ENCODE measurements around the gene GPBP1L1. TPM values are rescaled to one million over a fixed set of nuclear protein-coding genes. Genes with fewer than 3 reads are reported as not detected.

The GPBP1L1 gene
- total and polyA plus RNA-seq, 2 experiments from 2014 or later: 67.9 to 95.8 TPM

- H3K4me2 ChIP-seq: no peak overlapping the region
- peaks cover 100% of the 10 kb centered on the region for H3K79me2 ChIP-seq
- 88% methylated on average over 8 of the region's 8 CpGs for WGBS (ENCODE audit: low lambda C conversion rate, missing lambda C conversion rate)
- no peaks in the 10 kb centered on the region for H3K27me3 ChIP-seq
- peaks cover 14% of the 10 kb centered on the region for H3K4me1 ChIP-seq (ENCODE audit: insufficient read depth)
- peaks cover 95% of the 10 kb centered on the region for H4K20me1 ChIP-seq (ENCODE audit: insufficient read depth, poor library complexity, severe bottlenecking)
- no peak overlapping the region for H3K4me3 ChIP-seq
- no peak overlapping the region for H2AFZ ChIP-seq
- TF ChIP-seq EZH2 (IDR thresholded peaks at IDR 0.05; ENCODE audit: borderline replicate concordance) (no peak), EZH2phosphoT487 (IDR thresholded peaks at IDR 0.05; ENCODE audit: low read depth, severe bottlenecking, unreplicated experiment) (no peak), CTCF (IDR thresholded peaks at IDR 0.05; ENCODE audit: poor library complexity) (no peak)
- H3K27ac ChIP-seq: no peak overlapping the region
- no peak for DNase-seq (ENCODE audit: low spot score)
- H3K36me3 ChIP-seq (replicated peaks; ENCODE audit: insufficient read depth, low read depth): no peaks in the 10 kb centered on the region
- H3K9me2 ChIP-seq (replicated peaks; ENCODE audit: insufficient read depth): no peaks in the 10 kb centered on the region
- no peaks in the 10 kb centered on the region for H3K9me3 ChIP-seq (ENCODE audit: low read depth)
These were observed 18.8 kb downstream of the GPBP1L1 start for GRCh38 chr1:45667321-45668111.

DNA sequence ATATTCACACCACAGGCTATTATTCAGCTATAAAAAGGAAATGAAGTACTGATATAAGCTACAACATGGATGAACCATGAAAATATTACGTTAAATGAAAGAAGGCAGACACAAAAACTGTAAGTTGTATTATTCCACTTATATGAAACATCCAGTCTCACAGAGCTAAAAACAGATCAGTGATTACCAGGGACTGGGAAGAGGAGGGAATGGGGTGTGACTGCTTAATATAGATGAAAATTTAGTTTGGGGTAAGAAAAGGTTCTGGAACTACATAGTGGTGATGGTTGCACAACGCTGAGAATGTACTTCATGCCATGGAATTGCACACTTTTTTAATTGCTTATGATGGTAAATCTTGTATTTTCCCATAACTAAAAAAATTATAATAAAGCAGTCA is 19.5 kb downstream of the GPBP1L1 start:
- TF ChIP-seq CTCF (IDR thresholded peaks at IDR 0.05; ENCODE audit: poor library complexity): no peak
- TF ChIP-seq EZH2phosphoT487 (IDR thresholded peaks at IDR 0.05; ENCODE audit: low read depth, severe bottlenecking, unreplicated experiment): no peak
- no peak for TF ChIP-seq EZH2 (IDR thresholded peaks at IDR 0.05; ENCODE audit: borderline replicate concordance)
- H3K27me3 ChIP-seq: no peaks in the 10 kb centered on the region
- H3K4me1 ChIP-seq (ENCODE audit: insufficient read depth): peaks cover 14% of the 10 kb centered on the region
- H3K4me2 ChIP-seq: no peak overlapping the region
- DNase-seq (ENCODE audit: low spot score): no peak
- no peaks in the 10 kb centered on the region for H3K9me3 ChIP-seq (ENCODE audit: low read depth)
- no peak overlapping the region for H3K4me3 ChIP-seq
- no peaks in the 10 kb centered on the region for H3K9me2 ChIP-seq (replicated peaks; ENCODE audit: insufficient read depth)
- 98% methylated on average over 2 of the region's 2 CpGs for WGBS (ENCODE audit: low lambda C conversion rate, missing lambda C conversion rate)
- no peak overlapping the region for H2AFZ ChIP-seq
- H3K36me3 ChIP-seq (replicated peaks; ENCODE audit: insufficient read depth, low read depth): no peaks in the 10 kb centered on the region
- H3K27ac ChIP-seq: no peak overlapping the region
- H3K79me2 ChIP-seq: peaks cover 100% of the 10 kb centered on the region
- H4K20me1 ChIP-seq (ENCODE audit: insufficient read depth, poor library complexity, severe bottlenecking): peaks cover 95% of the 10 kb centered on the region

- Histone ChIP-seq H3K4me1 (ENCODE audit: insufficient read depth) (peaks cover 6% of the 10 kb centered on the region), H3K27ac (no peak overlapping the region), H3K79me2 (peaks cover 94% of the 10 kb centered on the region), H3K36me3 (replicated peaks; ENCODE audit: insufficient read depth, low read depth) (no peaks in the 10 kb centered on the region), H3K4me3 (no peak overlapping the region), H4K20me1 (ENCODE audit: insufficient read depth, poor library complexity, severe bottlenecking) (peaks cover 57% of the 10 kb centered on the region), H2AFZ (no peak overlapping the region), H3K27me3 (no peaks in the 10 kb centered on the region), H3K9me3 (ENCODE audit: low read depth) (no peaks in the 10 kb centered on the region), H3K9me2 (replicated peaks; ENCODE audit: insufficient read depth) (no peaks in the 10 kb centered on the region), H3K4me2 (no peak overlapping the region)
- no peak for DNase-seq (ENCODE audit: low spot score)
- WGBS (ENCODE audit: low lambda C conversion rate, missing lambda C conversion rate): 94% methylated on average over 2 of the region's 2 CpGs
- no peak for TF ChIP-seq EZH2 (IDR thresholded peaks at IDR 0.05; ENCODE audit: borderline replicate concordance)
- TF ChIP-seq EZH2phosphoT487 (IDR thresholded peaks at IDR 0.05; ENCODE audit: low read depth, severe bottlenecking, unreplicated experiment): no peak
- no peak for TF ChIP-seq CTCF (IDR thresholded peaks at IDR 0.05; ENCODE audit: poor library complexity)
These were observed 26.0 kb downstream of the GPBP1L1 start for GRCh38 chr1:45660336-45660735.

All from hepatocyte (in vitro differentiated cells).